GM23338 (cell line): ENCODE results near the gene APOL6.

ENCODE experiments used
- ZNF114 ChIP-seq: fragments of 250-450 bp; sonication (Bioruptor Pico); IDR thresholded peaks from 2 replicates; pipeline ENCODE4 v1.5.0; 2020; ENCODE audit warnings: mild to moderate bottlenecking, moderate library complexity
- TF ChIP-seq, protein P1 (sequence below), 2 experiments: fragments of 200-600 bp in 1 of 2; sonication (generic) in 1 of 2; conservative IDR thresholded peaks; 2 replicates each; pipeline versions ENCODE4 v1.5.1 to v1.6.1; 2016 to 2017; ENCODE audit warnings: antibody characterized with exemption in 2 of 2, low read depth in 2 of 2, mild to moderate bottlenecking in 2 of 2, moderate library complexity in 1 of 2

DNA sequence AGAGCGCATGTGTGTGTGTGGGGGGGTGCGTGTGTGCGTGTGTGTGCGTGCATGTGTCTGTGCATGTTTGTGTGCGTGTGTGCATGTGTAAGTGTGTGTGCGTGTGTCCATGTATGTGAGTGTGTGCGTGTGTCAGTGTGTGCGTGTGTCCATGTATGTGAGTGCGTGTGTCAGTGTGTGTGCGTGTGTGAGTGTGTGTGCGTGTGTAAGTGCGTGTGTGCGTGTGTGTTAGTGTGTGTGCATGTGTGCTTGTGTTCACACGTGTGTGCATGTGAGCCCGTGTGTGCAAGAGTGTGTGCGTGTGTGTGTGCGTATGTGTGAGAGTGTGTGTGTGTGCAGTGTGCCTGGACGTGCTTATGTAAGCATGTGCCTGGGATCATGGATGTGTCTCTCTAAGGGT is 14.7 kb upstream of the APOL6 start:
- TF ChIP-seq, protein P1, sequence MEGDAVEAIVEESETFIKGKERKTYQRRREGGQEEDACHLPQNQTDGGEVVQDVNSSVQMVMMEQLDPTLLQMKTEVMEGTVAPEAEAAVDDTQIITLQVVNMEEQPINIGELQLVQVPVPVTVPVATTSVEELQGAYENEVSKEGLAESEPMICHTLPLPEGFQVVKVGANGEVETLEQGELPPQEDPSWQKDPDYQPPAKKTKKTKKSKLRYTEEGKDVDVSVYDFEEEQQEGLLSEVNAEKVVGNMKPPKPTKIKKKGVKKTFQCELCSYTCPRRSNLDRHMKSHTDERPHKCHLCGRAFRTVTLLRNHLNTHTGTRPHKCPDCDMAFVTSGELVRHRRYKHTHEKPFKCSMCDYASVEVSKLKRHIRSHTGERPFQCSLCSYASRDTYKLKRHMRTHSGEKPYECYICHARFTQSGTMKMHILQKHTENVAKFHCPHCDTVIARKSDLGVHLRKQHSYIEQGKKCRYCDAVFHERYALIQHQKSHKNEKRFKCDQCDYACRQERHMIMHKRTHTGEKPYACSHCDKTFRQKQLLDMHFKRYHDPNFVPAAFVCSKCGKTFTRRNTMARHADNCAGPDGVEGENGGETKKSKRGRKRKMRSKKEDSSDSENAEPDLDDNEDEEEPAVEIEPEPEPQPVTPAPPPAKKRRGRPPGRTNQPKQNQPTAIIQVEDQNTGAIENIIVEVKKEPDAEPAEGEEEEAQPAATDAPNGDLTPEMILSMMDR (conservative IDR thresholded peaks at IDR 0.05; ENCODE audit: low read depth in 2 of 2) = no peak
- TF ChIP-seq ZNF114 (CRISPR knock-in tag) = no peak
